GM12874 (cell line): Measurements from ENCODE around the gene ILF2.

Source experiments
- TF ChIP-seq, protein P1 (sequence below): IDR thresholded peaks from 2 replicates; pipeline ENCODE4 v1.5.1; 2011; ENCODE audit warnings: low read depth, mild to moderate bottlenecking, control low read depth, low read length, moderate library complexity; ENCODE audit not compliant: insufficient read depth

Gene ILF2

DNA sequence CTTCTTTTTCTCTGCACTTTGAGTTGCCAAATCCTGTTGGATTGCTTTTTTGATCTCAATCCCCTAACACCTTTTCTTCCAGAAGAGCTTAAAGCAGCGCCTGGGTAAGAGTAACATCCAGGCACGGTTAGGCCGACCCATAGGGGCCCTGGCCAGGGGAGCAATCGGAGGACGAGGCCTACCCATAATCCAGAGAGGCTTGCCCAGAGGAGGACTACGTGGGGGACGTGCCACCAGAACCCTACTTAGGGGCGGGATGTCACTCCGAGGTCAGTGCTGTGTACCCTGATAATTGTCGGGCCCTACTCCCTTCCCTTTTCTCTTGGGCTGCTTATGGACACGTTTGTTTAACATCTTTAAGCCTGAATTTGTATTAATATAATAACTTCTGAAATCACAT lies 28.6 kb downstream of the ILF2 start:
- TF ChIP-seq, protein P1, sequence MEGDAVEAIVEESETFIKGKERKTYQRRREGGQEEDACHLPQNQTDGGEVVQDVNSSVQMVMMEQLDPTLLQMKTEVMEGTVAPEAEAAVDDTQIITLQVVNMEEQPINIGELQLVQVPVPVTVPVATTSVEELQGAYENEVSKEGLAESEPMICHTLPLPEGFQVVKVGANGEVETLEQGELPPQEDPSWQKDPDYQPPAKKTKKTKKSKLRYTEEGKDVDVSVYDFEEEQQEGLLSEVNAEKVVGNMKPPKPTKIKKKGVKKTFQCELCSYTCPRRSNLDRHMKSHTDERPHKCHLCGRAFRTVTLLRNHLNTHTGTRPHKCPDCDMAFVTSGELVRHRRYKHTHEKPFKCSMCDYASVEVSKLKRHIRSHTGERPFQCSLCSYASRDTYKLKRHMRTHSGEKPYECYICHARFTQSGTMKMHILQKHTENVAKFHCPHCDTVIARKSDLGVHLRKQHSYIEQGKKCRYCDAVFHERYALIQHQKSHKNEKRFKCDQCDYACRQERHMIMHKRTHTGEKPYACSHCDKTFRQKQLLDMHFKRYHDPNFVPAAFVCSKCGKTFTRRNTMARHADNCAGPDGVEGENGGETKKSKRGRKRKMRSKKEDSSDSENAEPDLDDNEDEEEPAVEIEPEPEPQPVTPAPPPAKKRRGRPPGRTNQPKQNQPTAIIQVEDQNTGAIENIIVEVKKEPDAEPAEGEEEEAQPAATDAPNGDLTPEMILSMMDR, result no peak

DNA sequence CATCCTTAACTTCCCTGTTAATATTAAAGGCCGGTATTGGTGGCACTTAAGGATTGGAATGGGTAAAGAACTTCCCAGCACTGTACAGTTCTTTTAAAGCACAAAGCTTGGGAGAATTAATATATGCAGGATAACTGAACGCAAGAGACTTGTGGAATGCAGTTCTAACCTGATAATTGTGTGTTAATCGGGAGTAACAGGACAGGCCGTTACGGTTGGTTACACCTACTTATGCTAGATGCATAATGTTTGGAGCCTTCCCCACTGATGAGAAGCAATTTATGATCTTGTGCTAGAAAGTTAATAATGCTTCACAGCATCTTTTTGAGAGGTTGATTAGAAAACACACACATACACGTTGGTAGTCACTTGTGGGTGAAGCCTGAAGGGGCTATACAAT lies 29.9 kb downstream of the ILF2 start:
- TF ChIP-seq, protein P1, result no peak

DNA sequence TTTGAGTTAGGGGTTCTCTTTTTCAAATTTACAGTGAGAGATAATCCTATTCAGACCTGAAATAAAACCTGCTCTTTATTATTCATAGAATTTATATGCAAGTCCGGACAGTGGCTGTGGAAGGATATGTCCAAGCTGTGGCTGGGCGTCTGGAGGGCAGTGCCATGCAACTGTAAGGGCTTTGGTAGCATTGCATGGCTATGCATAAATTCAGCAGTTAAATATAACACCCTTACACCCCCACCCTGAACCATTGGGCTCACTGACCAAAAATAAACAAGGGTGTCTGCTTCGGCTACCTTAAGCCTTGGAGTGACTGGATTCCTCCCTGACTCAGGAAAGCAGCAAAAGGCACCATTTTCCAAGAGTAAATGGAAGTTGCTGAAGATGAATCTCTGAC lies 31.5 kb downstream of the ILF2 start:
- TF ChIP-seq, protein P1, result no peak

DNA sequence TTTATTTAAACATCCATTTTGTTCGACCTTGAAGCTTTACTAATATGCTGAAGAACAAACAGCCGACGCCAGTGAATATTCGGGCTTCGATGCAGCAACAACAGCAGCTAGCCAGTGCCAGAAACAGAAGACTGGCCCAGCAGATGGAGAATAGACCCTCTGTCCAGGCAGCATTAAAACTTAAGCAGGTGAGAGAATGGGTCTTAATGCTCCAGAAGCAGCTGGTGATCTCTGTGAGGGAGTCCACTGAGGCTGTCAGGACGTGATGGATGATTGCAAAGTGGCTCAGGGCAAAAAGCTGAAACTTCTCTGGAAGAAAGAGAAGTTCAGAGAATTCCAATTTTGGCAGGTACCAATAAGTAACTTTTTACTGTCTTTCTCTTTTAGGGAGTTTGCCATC lies 32.5 kb downstream of the ILF2 start:
- TF ChIP-seq, protein P1, result no peak

DNA sequence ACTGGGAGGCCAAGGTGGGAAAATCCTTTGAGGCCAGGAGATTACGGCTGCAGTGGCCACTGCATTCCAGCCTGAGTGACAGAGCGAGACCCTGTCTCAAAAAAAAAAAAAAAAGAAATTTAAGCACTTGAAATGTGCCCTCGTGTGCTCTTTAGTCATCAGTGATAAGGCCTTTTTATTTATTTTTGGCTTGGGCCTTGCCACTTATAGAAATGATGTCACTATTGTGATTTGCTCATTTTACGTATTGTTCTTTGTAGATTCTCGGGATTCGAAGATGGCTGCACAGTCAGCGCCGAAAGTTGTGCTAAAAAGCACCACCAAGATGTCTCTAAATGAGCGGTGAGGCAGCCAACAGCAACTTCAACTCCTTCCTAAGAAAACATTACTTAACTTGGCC lies 34.5 kb downstream of the ILF2 start:
- TF ChIP-seq, protein P1, result no peak

DNA sequence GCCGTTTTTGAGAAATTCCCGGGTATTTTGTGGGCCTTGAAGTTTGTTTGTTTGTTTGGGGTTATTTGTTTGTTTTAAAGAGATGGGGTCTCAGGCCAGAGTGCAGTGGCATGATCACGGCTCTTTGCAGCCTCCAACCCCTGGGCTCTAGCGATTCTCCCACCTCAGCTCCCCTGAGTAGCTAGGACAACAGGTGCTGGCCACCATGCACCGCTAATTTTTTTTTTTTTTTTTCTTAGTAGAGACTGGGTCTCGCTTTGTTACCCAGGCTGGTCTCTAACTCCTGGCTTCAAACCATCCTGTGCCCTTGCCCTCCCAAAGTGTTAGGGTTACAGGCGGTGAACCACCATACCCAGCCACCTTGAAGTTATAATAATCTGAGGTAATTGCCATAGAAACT lies 34.9 kb downstream of the ILF2 start:
- TF ChIP-seq, protein P1, result no peak

DNA sequence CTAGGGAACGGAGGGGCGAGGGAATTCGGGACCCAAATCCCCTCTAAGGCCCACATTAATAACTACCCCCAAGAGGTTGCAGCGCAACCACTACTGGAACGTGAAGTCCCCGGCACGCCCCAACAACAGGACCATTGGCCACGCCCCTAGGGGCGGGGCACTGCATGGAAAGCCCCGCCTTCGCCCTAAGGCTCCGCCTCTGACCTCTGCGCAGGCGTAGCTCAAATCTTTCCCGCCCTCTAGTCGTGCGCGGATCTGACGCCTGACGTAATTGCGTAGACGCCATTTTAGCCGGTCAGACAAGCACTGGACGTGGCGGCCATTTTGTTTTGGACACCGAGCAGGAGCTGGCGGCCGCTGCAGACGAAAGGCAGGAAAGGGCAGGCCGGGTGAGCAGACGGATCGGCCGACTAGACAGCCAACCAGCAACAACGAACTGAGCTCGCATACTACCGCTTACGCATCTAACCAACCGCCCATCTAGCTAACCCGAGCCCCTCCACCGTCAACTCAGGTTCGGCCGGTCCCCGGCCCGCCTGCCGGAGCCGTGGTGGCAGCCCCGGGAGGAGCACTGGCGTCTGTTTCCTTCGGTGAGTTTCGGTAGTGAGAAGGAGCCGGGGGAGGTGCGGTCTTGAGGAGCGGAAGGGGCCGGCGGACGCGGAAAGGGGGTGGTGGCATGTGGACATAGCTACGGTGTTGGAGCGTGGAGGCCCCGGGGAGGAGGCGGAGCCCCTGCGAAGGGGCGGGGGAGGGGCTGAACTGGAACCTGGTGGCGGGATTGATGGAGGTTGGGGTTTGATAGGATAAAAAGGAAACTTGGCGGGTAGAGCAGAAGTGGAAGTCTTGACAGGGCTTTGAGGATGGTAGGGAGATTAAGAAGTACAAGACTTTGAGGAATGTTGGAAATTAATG lies 36.8 kb downstream of the ILF2 start, which contains the start of gene CHTOP:
CHTOP (plus strand) TSS at position 313 of the 912 bp plus-strand sequence. CDS start 2,523 bp downstream, outside the sequence.
- TF ChIP-seq, protein P1, result no peak
